Psoas muscle (tissue), 8 donors: ENCODE results near the gene REM2. TPM values are rescaled to one million over a fixed set of nuclear protein-coding genes. Genes with fewer than 3 reads are reported as not detected.

ENCODE experiments used
- ATAC-seq, 4 donors: fragments of 200-7000 bp; cut with Tn5 transposase; one replicate each; pipeline ENCODE4 v1.9.1; 2020; ENCODE audit warnings: moderate library complexity in 3 of 4, mild to moderate bottlenecking in 2 of 4
- DNase-seq, 2 donors: peaks; one replicate each; pipeline ENCODE4 v3.0.0-alpha.2; 2020
- H3K27ac ChIP-seq: fragments of 200-600 bp; one replicate; pipeline ENCODE4 v1.8.0; 2022
- H3K27me3 ChIP-seq, 3 donors: fragments of 200-600 bp in 1 of 3; one replicate each; pipeline versions ENCODE4 v1.6.1 to v1.8.0; 2013 to 2022; ENCODE audit warnings: low read length in 2 of 3, mild to moderate bottlenecking in 2 of 3, moderate library complexity in 1 of 3; ENCODE audit not compliant: insufficient read depth in 3 of 3
- H3K36me3 ChIP-seq, 2 donors: fragments of 200-600 bp in 1 of 2; one replicate each; pipeline versions ENCODE4 v1.6.1 to v1.8.0; 2013 to 2022; ENCODE audit warnings: low read depth in 1 of 2, mild to moderate bottlenecking in 1 of 2, moderate library complexity in 1 of 2; ENCODE audit not compliant: insufficient read depth in 1 of 2
- H3K4me1 ChIP-seq: fragments of 200-600 bp; one replicate; pipeline ENCODE4 v1.8.0; 2022
- H3K4me3 ChIP-seq: fragments of 200-600 bp; one replicate; pipeline ENCODE4 v1.8.0; 2022; ENCODE audit warnings: mild to moderate bottlenecking
- H3K9me3 ChIP-seq: fragments of 200-600 bp; one replicate; pipeline ENCODE4 v1.8.0; 2022
- WGBS, 3 donors: extraction: QIAGEN DNeasy Blood & Tissue Kit; methylation state at CpG; one replicate each; pipeline versions ENCODE4 v1.1.6 to v1.1.7; 2013; 5-methylcytosine and 5-hydroxymethylcytosine counted together
- intact Hi-C, 2 donors: fragments of 100-400 bp; cut with DNase I; formaldehyde crosslinking; loops; one replicate each; pipeline versions ENCODE4 v1.11.0 to v1.14.2; 2022
- long read RNA-seq, 2 donors: library from polyadenylated mRNA; unstranded; transcript quantifications; one replicate each; pipeline ENCODE4 v2.0.0, GENCODE V29; 2021
- polyA plus RNA-seq, 3 donors: library from polyadenylated mRNA; stranded (reverse); fragments of 200-250 nt; gene quantifications; one replicate each; pipeline ENCODE4 v1.2.3, GENCODE V29; 2013
- total RNA-seq, 4 donors: library from RNA; stranded (reverse); fragmentation: NEBNext Ultra II Directional in 2 of 4; extraction: Animal tissue kit (Norgen Biotek cat#: 25700) in 2 of 4; gene quantifications; one replicate each; pipeline versions ENCODE4 v1.2.1 to v1.2.4, GENCODE V29; 2021 to 2023
- TF ChIP-seq, protein P1 (sequence below): fragments of 200-600 bp; IDR thresholded peaks from one replicate; pipeline ENCODE4 v1.8.0; 2022; ENCODE audit warnings: antibody characterized with exemption
- donor health status: healthy with polysubstance abuse.
- donor health status: DM: no; HTN: no; CAD: no; lungs with moderate emphysema.
- donor health status: Bipolar disorder and iron deficiency.
- donor health status: healthy.
- donor health status: DM: yes; HTN: yes; CAD: no.
- donor health status: DM: no; HTN: no; CAD: no.
- donor health status: DM: no; HTN: no; CAD: no.
- donor health status: DM: yes; HTN: yes; CAD: no.

The REM2 gene, protein sequence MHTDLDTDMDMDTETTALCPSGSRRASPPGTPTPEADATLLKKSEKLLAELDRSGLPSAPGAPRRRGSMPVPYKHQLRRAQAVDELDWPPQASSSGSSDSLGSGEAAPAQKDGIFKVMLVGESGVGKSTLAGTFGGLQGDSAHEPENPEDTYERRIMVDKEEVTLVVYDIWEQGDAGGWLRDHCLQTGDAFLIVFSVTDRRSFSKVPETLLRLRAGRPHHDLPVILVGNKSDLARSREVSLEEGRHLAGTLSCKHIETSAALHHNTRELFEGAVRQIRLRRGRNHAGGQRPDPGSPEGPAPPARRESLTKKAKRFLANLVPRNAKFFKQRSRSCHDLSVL
- total RNA-seq: under 1 TPM in 2 of 4 donors, not detected in 2; 0.21 to 0.34 TPM
- under 1 TPM; 0.05 to 0.18 (median 0.10) TPM for polyA plus RNA-seq
- long read RNA-seq, donor 1: 0 reads
- long read RNA-seq, donor 2: 0 reads

DNA sequence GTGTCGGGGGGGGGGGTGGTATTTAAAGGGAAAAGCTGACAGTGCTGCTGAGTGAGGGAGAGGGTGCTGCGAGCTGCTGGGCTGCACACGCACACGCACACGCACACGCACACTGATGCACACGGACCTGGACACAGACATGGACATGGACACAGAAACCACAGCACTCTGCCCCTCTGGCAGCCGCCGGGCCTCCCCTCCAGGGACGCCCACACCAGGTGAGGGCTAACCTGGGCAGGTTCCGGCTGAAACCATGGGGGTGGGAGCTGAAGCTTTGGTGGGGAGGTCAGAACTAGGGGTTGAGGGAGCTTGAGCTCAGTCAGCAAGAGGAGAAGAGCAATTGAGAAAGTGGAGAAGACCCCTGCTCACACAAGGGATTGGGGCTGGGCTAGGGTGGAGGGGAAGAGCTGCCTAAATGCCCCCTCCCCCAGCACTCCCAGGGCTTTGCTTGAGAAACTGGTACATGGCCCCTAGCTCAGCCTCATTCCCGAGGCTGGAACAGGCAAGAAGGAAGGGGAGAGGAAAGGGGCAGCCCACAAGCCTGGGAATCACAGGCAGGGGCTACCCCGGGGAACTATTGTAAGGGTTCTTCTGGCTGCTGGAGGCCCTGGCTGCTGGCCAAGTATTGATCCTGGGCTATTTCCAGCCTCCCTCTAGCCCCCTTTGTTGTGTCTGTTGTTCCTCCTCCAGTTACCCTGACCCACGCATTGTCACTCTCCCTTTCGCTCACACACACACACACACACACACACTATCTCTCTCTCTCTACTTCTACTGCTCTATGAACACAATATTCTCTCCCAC lies at the start of gene REM2:
Gene REM2, plus strand, starts transcription at position 50 of the 804 bp plus-strand sequence. Its CDS starts 66 bp downstream, at position 116.
- TF ChIP-seq, protein P1, sequence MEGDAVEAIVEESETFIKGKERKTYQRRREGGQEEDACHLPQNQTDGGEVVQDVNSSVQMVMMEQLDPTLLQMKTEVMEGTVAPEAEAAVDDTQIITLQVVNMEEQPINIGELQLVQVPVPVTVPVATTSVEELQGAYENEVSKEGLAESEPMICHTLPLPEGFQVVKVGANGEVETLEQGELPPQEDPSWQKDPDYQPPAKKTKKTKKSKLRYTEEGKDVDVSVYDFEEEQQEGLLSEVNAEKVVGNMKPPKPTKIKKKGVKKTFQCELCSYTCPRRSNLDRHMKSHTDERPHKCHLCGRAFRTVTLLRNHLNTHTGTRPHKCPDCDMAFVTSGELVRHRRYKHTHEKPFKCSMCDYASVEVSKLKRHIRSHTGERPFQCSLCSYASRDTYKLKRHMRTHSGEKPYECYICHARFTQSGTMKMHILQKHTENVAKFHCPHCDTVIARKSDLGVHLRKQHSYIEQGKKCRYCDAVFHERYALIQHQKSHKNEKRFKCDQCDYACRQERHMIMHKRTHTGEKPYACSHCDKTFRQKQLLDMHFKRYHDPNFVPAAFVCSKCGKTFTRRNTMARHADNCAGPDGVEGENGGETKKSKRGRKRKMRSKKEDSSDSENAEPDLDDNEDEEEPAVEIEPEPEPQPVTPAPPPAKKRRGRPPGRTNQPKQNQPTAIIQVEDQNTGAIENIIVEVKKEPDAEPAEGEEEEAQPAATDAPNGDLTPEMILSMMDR: no peak
- ATAC-seq (no peak), DNase-seq (no peak)
- intact Hi-C loops: no loop called here
- H3K27ac ChIP-seq: no peak within 1 kb of the TSS
- no peaks in the 10 kb centered on the region for H3K9me3 ChIP-seq
- WGBS, 3 donors: 22 to 31% (median 27%) methylated on average over 13 to 15 of the region's 15 CpGs
- H3K36me3 ChIP-seq: peaks cover 0 to 9% of the 10 kb centered on the region in 2 donors
- peaks cover 0 to 26% (median 0%) of the 10 kb centered on the region in 3 donors for H3K27me3 ChIP-seq
- no peaks in the 10 kb centered on the region for H3K4me1 ChIP-seq
- H3K4me3 ChIP-seq: no peak within 1 kb of the TSS

DNA sequence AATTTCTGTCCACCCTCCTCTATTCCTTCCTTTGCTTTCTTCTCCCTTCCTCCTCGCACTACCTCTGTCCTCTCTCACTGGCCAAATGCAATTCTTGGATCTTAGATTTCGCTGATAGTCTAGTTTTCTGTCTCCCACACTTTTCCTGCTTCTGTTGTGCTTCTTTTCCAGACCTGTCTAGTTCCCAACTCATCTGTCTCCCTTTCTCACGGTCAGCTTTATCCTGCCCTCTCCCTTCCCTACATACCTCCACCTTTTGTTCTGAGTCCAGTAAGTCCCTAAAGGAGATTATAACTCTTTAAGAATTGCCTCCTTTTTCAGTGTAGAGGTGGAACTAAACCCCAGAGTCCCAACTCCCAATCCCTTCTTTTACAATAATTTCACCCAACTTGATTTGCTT lies 47.5 kb upstream of the REM2 start:
- Histone ChIP-seq H3K9me3 (no peaks in the 10 kb centered on the region), H3K4me1 (peaks cover 11% of the 10 kb centered on the region), H3K27me3 (peaks cover 0 to 16% (median 13%) of the 10 kb centered on the region in 3 donors), H3K27ac (peak overlapping the region; percentile 74), H3K4me3 (no peak overlapping the region), H3K36me3 (peaks cover 0 to 44% of the 10 kb centered on the region in 2 donors)
- WGBS, 3 donors: 77 to 84% (median 77%) methylated on average over 3 of the region's 3 CpGs
- DNase-seq (no peak), ATAC-seq (no peak)
- TF ChIP-seq, protein P1: no peak
- intact Hi-C loops: no loop called here

DNA sequence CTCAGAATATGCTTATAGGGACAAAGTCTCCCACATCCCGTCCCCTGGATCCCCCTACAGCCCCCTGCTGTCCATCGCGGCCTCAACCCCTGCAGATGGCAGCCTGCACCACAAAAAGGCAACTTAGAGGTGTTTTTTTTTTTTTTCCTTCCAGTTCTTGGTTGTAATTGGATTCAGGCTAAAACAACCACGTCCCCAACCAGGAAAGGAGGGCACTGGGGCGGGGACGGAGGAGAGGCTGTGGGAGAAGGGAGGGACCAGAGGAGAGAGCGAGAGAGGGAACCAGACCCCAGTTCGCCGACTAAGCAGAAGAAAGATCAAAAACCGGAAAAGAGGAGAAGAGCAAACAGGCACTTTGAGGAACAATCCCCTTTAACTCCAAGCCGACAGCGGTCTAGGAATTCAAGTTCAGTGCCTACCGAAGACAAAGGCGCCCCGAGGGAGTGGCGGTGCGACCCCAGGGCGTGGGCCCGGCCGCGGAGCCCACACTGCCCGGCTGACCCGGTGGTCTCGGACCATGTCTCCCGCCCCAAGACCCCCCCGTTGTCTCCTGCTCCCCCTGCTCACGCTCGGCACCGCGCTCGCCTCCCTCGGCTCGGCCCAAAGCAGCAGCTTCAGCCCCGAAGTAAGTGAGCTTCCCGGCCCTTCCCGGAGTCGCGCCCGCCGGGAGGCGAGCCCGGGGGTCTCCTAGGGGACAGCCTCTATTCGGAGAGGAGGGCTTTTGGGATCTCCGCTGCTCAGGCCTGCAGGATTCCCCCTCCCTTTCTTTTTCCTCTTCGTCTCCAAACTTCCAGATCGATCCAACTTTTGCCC lies 46.5 kb upstream of the REM2 start, which contains the start of gene MMP14:
Gene MMP14, plus strand, starts transcription at position 285 of the 813 bp plus-strand sequence. Its CDS starts 233 bp downstream, at position 518.
- intact Hi-C loops: no loop called here
- peaks cover 0 to 16% (median 13%) of the 10 kb centered on the region in 3 donors for H3K27me3 ChIP-seq
- ATAC-seq (peak; percentile 50 to 68 (median 56)), DNase-seq (peak; percentile 77 to 84)
- TF ChIP-seq, protein P1: no peak
- peak within 1 kb of the TSS; percentile 74 for H3K27ac ChIP-seq
- WGBS, 3 donors: 5 to 6% (median 5%) methylated on average over 45 to 46 of the region's 46 CpGs
- H3K4me3 ChIP-seq: peak within 1 kb of the TSS; percentile 77
- H3K9me3 ChIP-seq: no peaks in the 10 kb centered on the region
- peaks cover 6% of the 10 kb centered on the region for H3K4me1 ChIP-seq
- peaks cover 0 to 42% of the 10 kb centered on the region in 2 donors for H3K36me3 ChIP-seq

DNA sequence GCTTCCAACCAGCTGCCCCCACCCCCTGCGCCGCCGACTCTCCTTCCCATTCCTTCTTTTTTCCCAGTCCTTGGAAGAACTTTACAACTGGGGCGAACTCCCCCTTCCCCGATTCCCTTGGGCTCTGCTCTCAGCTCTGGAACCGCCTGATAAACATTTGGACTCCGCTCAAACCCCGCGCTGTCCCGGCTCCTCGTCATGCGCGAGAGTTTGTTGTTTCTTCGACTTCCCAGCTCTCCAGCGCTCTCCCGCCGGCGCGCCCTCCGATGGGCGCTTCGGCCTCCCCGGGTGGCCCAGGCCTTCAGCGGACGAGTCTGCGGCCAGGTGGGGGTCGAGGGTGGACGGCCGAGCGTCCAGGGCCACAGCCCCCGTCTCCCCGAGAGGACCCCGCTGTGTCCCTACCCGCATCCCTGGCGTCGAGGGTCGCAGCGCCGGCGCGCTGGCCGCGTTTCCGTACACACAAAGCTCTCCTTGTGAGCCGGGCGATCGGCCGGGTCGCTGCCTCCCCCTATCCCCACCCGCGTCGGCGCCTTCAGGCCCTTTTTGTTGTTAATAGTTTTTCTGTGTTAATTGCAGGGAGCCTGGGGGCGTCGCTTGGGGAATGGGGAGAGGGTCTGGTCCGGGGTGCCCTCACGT lies 45.8 kb upstream of the REM2 start:
- WGBS, 3 donors: 1 to 3% (median 2%) methylated on average over 55 to 57 of the region's 57 CpGs
- DNase-seq (peak in 1 of 2 donors; percentile 77), ATAC-seq (peak in 3 of 4 donors; percentile 47 to 73 (median 68))
- no peaks in the 10 kb centered on the region for H3K9me3 ChIP-seq
- H3K4me3 ChIP-seq: peak overlapping the region; percentile 77
- intact Hi-C loops: no loop called here
- peaks cover 0 to 43% of the 10 kb centered on the region in 2 donors for H3K36me3 ChIP-seq
- H3K27me3 ChIP-seq: peaks cover 0 to 16% (median 13%) of the 10 kb centered on the region in 3 donors
- TF ChIP-seq, protein P1: no peak
- peak overlapping the region; percentile 74 for H3K27ac ChIP-seq
- peaks cover 6% of the 10 kb centered on the region for H3K4me1 ChIP-seq
